B cell (primary cell): ENCODE results near the gene TTC27. TPM values are rescaled to one million over a fixed set of nuclear protein-coding genes. Genes with fewer than 3 reads are reported as not detected.
A peak's percentile ranks its signal among the peaks of the same experiment; 100 is the strongest.

Experiments
- ATAC-seq: fragments of 200-7000 bp; cut with Tn5 transposase; one replicate; pipeline ENCODE4 v1.10.0; 2021; ENCODE audit warnings: low read depth, mild to moderate bottlenecking, moderate number of reproducible peaks, moderate library complexity
- CTCF ChIA-PET: fragments of 350-600 bp; sonication (Branson Sonifier 250); formaldehyde crosslinking; loops from one replicate; lab custom pipeline; 2021; ENCODE audit warnings: antibody characterized with exemption, inconsistent platforms; lab: Charles Lee
- POLR2A ChIA-PET: fragments of 350-600 bp; sonication (Branson Sonifier 250); formaldehyde crosslinking; loops from one replicate; lab custom pipeline; 2021; ENCODE audit warnings: antibody characterized with exemption; lab: Charles Lee
- DNase-seq: peaks from one replicate; pipeline ENCODE4 v3.0.0; 2013
- H2AFZ ChIP-seq: 2 replicates; pipeline ENCODE4 v1.6.1; 2012; ENCODE audit warnings: mild to moderate bottlenecking, low read depth, low read length; ENCODE audit not compliant: insufficient read depth, poor library complexity, severe bottlenecking
- H3K27ac ChIP-seq, 2 donors: 1 replicate in 1 of 2; 2 replicates in 1 of 2; pipeline ENCODE4 v1.5.1; 2012 to 2013; ENCODE audit warnings: low read length in 2 of 2, mild to moderate bottlenecking in 2 of 2, moderate library complexity in 1 of 2
- H3K27me3 ChIP-seq, 4 experiments: fragments of 200-600 bp in 1 of 4; sonication (generic) in 1 of 4; replicated peaks in 1 of 4; 1 replicate in 2 of 4; 2 replicates in 2 of 4; pipeline versions ENCODE4 v1.6.1 to v1.7.0; 2013 to 2016; ENCODE audit warnings: low read length in 3 of 4, mild to moderate bottlenecking in 2 of 4, mixed read lengths in 1 of 4, moderate library complexity in 1 of 4; ENCODE audit not compliant: insufficient read depth in 4 of 4, control insufficient read depth in 3 of 4; ENCODE audit errors: control extremely low read depth in 1 of 4
- H3K36me3 ChIP-seq, 2 experiments: replicated peaks in 1 of 2; 1 replicate in 1 of 2; 2 replicates in 1 of 2; pipeline versions ENCODE4 v1.6.1 to v1.7.1; 2013; ENCODE audit warnings: low read length in 1 of 2; ENCODE audit not compliant: insufficient read depth in 2 of 2, control insufficient read depth in 1 of 2; ENCODE audit errors: control extremely low read depth in 1 of 2, extremely low read depth in 1 of 2
- H3K4me1 ChIP-seq, 2 donors: fragments of 200-600 bp in 1 of 2; sonication (generic) in 1 of 2; 1 replicate in 1 of 2; 2 replicates in 1 of 2; pipeline versions ENCODE4 v1.5.1 to v1.6.1; 2013 to 2017; ENCODE audit warnings: low read length in 2 of 2; ENCODE audit not compliant: control insufficient read depth in 2 of 2, insufficient read depth in 2 of 2
- H3K4me2 ChIP-seq: replicated peaks from 2 replicates; pipeline ENCODE3; 2012; ENCODE audit warnings: mild to moderate bottlenecking, low read depth, low read length; ENCODE audit not compliant: poor library complexity, severe bottlenecking
- H3K4me3 ChIP-seq, 5 experiments: fragments of 200-600 bp in 1 of 5; sonication (generic) in 1 of 5; 1 replicate in 3 of 5; 2 replicates in 2 of 5; pipeline versions ENCODE4 v1.5.1 to v1.7.0; 2011 to 2016; ENCODE audit warnings: low read length in 4 of 5, mild to moderate bottlenecking in 4 of 5, low read depth in 2 of 5, control low read depth in 1 of 5, moderate library complexity in 1 of 5; ENCODE audit not compliant: insufficient read depth in 1 of 5; ENCODE audit errors: control extremely low read depth in 1 of 5, extremely low read depth in 1 of 5
- H3K79me2 ChIP-seq: fragments of 200-600 bp; sonication (generic); one replicate; pipeline ENCODE4 v1.6.0; 2016; ENCODE audit warnings: low read length; ENCODE audit not compliant: control insufficient read depth, insufficient read depth
- H3K9ac ChIP-seq: fragments of 200-600 bp; sonication (generic); 2 replicates; pipeline ENCODE4 v1.6.1; 2017; ENCODE audit warnings: mild to moderate bottlenecking, low read length, moderate library complexity
- H3K9me3 ChIP-seq, 3 donors: one replicate each; pipeline versions ENCODE4 v1.6.1 to v1.7.1; 2013; ENCODE audit warnings: low read length in 2 of 3; ENCODE audit not compliant: control insufficient read depth in 2 of 3, insufficient read depth in 1 of 3; ENCODE audit errors: control extremely low read depth in 1 of 3
- H4K20me1 ChIP-seq: 2 replicates; pipeline ENCODE4 v1.6.0; 2012; ENCODE audit warnings: mild to moderate bottlenecking, low read length; ENCODE audit not compliant: insufficient read depth, control insufficient read depth, poor library complexity, severe bottlenecking
- H3K27ac Mint-ChIP-seq: one replicate; pipeline ENCODE4 v1.8.0; 2021; ENCODE audit warnings: mixed read lengths
- H3K27me3 Mint-ChIP-seq: one replicate; pipeline ENCODE4 v1.8.0; 2021; ENCODE audit warnings: mixed read lengths
- H3K4me1 Mint-ChIP-seq: one replicate; pipeline ENCODE4 v1.8.0; 2021; ENCODE audit warnings: mixed read lengths
- H3K4me3 Mint-ChIP-seq: one replicate; pipeline ENCODE4 v1.8.0; 2021; ENCODE audit warnings: mixed read lengths
- H3K9me3 Mint-ChIP-seq: one replicate; pipeline ENCODE4 v1.8.0; 2022; ENCODE audit warnings: mixed read lengths; ENCODE audit not compliant: insufficient read depth
- CTCF ChIP-seq: fragments of 200-600 bp; IDR thresholded peaks from one replicate; pipeline ENCODE4 v1.8.0; 2022; ENCODE audit warnings: antibody characterized with exemption, mild to moderate bottlenecking
- EZH2 ChIP-seq: IDR thresholded peaks from 2 replicates; pipeline ENCODE4 v1.6.1; 2012; ENCODE audit warnings: borderline replicate concordance, low read depth, mild to moderate bottlenecking, moderate library complexity, low read length; ENCODE audit not compliant: insufficient read depth, poor library complexity, severe bottlenecking
- WGBS: methylation state at CpG from one replicate; pipeline ENCODE4 v1.1.5; 2013; ENCODE audit warnings: missing lambda C conversion rate; ENCODE audit not compliant: insufficient coverage; 5-methylcytosine and 5-hydroxymethylcytosine counted together
- intact Hi-C: fragments of 100-400 bp; cut with micrococcal nuclease; formaldehyde crosslinking; loops from one replicate; pipeline ENCODE4 v1.10.0; 2022
- polyA plus RNA-seq: library from polyadenylated mRNA; depleted of rRNA; stranded (reverse); fragments of >200 nt; gene quantifications from 2 replicates; pipeline ENCODE4 v1.2.3, GENCODE V29; 2012
- total RNA-seq, 2 donors: library from RNA; stranded (reverse); fragments of 120-200 nt in 1 of 2; gene quantifications; 1 replicate in 1 of 2; 2 replicates in 1 of 2; pipeline versions ENCODE4 v1.2.3 to v1.2.4, GENCODE V29; 2013 to 2022

The TTC27 gene
- total and polyA plus RNA-seq, 2 donors (not counting 1 experiment from before 2014, with no cell fraction given) = 22.7 to 28.5 TPM

GRCh38 chr2:32775954-32776353 lies 148.1 kb downstream of the TTC27 start:
- intact Hi-C loops = no loop called here
- no peak overlapping the region for H3K4me2 ChIP-seq
- DNase-seq (no peak), ATAC-seq (no peak)
- H4K20me1 ChIP-seq = no peaks in the 10 kb centered on the region
- TF ChIP-seq EZH2 = no peak
- no peak for TF ChIP-seq CTCF
- Mint-ChIP-seq H3K27ac (peak overlapping the region; percentile 41), H3K27me3 (no peaks in the 10 kb centered on the region), H3K4me3 (no peak overlapping the region), H3K9me3 (peaks cover 3% of the 10 kb centered on the region), H3K4me1 (no peaks in the 10 kb centered on the region)
- H3K9ac ChIP-seq = no peak overlapping the region
- peaks cover 3 to 9% (median 7%) of the 10 kb centered on the region in 3 donors for H3K9me3 ChIP-seq
- no peak overlapping the region for H2AFZ ChIP-seq
- H3K79me2 ChIP-seq = no peaks in the 10 kb centered on the region
- ChIA-PET CTCF (interaction anchor here (1.2 kb wide), 1 partner anchor 807 kb away, joined by 4 read pairs; no protein-coding TSS in a partner anchor), POLR2A (no interaction called here)
- H3K4me1 ChIP-seq = no peaks in the 10 kb centered on the region
- no peaks in the 10 kb centered on the region for H3K27me3 ChIP-seq
- no peak overlapping the region for H3K27ac ChIP-seq
- H3K36me3 ChIP-seq = peaks cover 10 to 16% of the 10 kb centered on the region in 2 experiments
- H3K4me3 ChIP-seq = no peak overlapping the region
- 80% methylated on average over 1 of the region's 1 CpG for WGBS

- H3K9me3 ChIP-seq = peaks cover 7 to 10% (median 9%) of the 10 kb centered on the region in 3 donors
- DNase-seq = no peak
- ChIA-PET CTCF (no interaction called here), POLR2A (no interaction called here)
- no peaks in the 10 kb centered on the region for H3K27me3 ChIP-seq
- H3K4me1 ChIP-seq = no peaks in the 10 kb centered on the region
- Mint-ChIP-seq H3K9me3 (peaks cover 3% of the 10 kb centered on the region), H3K4me1 (no peaks in the 10 kb centered on the region), H3K27ac (no peak overlapping the region), H3K4me3 (no peak overlapping the region), H3K27me3 (no peaks in the 10 kb centered on the region)
- WGBS = 100% methylated on average over 5 of the region's 6 CpGs
- no peak overlapping the region for H3K9ac ChIP-seq
- no peaks in the 10 kb centered on the region for H4K20me1 ChIP-seq
- intact Hi-C loops = no loop called here
- no peak overlapping the region for H2AFZ ChIP-seq
- no peak overlapping the region for H3K27ac ChIP-seq
- H3K36me3 ChIP-seq = peaks cover 13 to 26% of the 10 kb centered on the region in 2 experiments
- no peak overlapping the region for H3K4me3 ChIP-seq
- H3K79me2 ChIP-seq = no peaks in the 10 kb centered on the region
- no peak for ATAC-seq
- no peak overlapping the region for H3K4me2 ChIP-seq
- no peak for TF ChIP-seq CTCF
- no peak for TF ChIP-seq EZH2
Measured at GRCh38 chr2:32777714-32778113, 149.9 kb downstream of the TTC27 start.
